Liver (tissue), 3 donors: ENCODE data around the gene TOR4A.

ENCODE experiments used
- ATF3 ChIP-seq: IDR thresholded peaks from 2 replicates; pipeline ENCODE4 v1.6.1; 2016; ENCODE audit warnings: antibody characterized with exemption
- EGR1 ChIP-seq, 2 donors: IDR thresholded peaks; 2 replicates each; pipeline ENCODE4 v1.6.1; 2016 to 2018; ENCODE audit warnings: antibody characterized with exemption in 2 of 2, low read depth in 2 of 2
- FOXA1 ChIP-seq: IDR thresholded peaks from 2 replicates; pipeline ENCODE4 v1.6.1; 2016; ENCODE audit warnings: antibody characterized with exemption
- GABPA ChIP-seq, 2 donors: IDR thresholded peaks in 1 of 2; conservative IDR thresholded peaks in 1 of 2; 2 replicates each; pipeline ENCODE4 v1.6.1; 2016; ENCODE audit warnings: antibody characterized with exemption in 2 of 2, mild to moderate bottlenecking in 1 of 2, moderate library complexity in 1 of 2
- REST ChIP-seq: IDR thresholded peaks from 2 replicates; pipeline ENCODE4 v1.6.1; 2016; ENCODE audit warnings: antibody characterized with exemption, mild to moderate bottlenecking
- RXRA ChIP-seq, 2 donors: IDR thresholded peaks; 2 replicates each; pipeline ENCODE4 v1.6.1; 2017 to 2018; ENCODE audit warnings: antibody characterized with exemption in 2 of 2, mild to moderate bottlenecking in 1 of 2
- SP1 ChIP-seq: IDR thresholded peaks from 2 replicates; pipeline ENCODE4 v1.6.1; 2018; ENCODE audit warnings: antibody characterized with exemption, mild to moderate bottlenecking
- TAF1 ChIP-seq: conservative IDR thresholded peaks from 2 replicates; pipeline ENCODE4 v1.6.1; 2016; ENCODE audit warnings: antibody characterized with exemption, mild to moderate bottlenecking
- YY1 ChIP-seq: IDR thresholded peaks from 2 replicates; pipeline ENCODE4 v1.6.1; 2016; ENCODE audit warnings: antibody characterized with exemption, mild to moderate bottlenecking
- ZBTB33 ChIP-seq: IDR thresholded peaks from 2 replicates; pipeline ENCODE4 v1.6.1; 2016; ENCODE audit warnings: antibody characterized with exemption
- TF ChIP-seq, protein P1 (sequence below): fragments of 150-350 bp; IDR thresholded peaks from 2 replicates; pipeline ENCODE4 v1.5.1; 2017; ENCODE audit warnings: improper control_type of control experiment, low read depth, low read length; ENCODE audit not compliant: missing input control
- donor health status: healthy.
- donor health status: healthy.

DNA sequence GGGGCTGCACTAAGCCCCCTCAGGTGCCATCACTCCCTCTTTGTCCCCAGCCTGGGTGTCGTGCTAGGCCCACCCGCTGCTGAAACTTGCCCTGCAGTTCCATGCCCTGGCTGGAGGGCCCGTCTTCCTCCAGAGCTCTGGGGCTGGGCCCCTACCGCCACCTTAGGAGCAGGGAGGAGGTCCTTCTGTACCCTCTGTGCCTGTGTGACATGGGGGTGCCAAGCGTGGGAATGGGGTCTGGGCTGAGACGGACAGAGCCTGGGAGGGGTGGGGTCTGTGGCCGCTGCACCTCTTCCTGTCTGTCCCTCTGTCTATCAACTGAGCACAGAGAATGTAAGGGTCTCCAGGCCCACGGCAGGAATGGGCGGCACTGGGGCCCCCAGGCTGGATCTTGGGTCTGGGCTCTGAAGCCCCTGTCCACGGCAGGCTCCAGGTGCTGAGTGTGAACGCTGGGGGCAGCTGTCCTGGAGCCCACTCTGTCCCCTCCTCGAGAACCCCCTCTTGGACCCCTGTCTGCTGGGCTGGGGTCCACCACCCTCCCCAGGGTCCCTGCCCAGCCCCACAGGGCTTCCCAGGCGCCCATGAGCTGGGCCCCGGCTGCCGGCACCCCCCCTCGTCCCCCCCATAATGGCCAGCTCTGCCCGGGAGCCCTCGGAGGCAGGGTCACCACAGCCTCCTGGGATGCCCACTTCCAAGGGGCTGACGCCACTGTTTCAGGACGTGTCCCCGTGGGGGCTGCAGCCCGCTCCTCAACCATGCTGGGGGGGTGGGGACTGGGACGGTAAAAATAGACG lies 40.4 kb downstream of the TOR4A start:
- TF ChIP-seq, protein P1, sequence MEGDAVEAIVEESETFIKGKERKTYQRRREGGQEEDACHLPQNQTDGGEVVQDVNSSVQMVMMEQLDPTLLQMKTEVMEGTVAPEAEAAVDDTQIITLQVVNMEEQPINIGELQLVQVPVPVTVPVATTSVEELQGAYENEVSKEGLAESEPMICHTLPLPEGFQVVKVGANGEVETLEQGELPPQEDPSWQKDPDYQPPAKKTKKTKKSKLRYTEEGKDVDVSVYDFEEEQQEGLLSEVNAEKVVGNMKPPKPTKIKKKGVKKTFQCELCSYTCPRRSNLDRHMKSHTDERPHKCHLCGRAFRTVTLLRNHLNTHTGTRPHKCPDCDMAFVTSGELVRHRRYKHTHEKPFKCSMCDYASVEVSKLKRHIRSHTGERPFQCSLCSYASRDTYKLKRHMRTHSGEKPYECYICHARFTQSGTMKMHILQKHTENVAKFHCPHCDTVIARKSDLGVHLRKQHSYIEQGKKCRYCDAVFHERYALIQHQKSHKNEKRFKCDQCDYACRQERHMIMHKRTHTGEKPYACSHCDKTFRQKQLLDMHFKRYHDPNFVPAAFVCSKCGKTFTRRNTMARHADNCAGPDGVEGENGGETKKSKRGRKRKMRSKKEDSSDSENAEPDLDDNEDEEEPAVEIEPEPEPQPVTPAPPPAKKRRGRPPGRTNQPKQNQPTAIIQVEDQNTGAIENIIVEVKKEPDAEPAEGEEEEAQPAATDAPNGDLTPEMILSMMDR: no peak
- TF ChIP-seq FOXA1: no peak
- TF ChIP-seq TAF1: no peak
- TF ChIP-seq SP1: no peak
- TF ChIP-seq ZBTB33: no peak
- TF ChIP-seq GABPA (IDR thresholded peaks at IDR 0.05 in 1 of 2, conservative IDR thresholded peaks at IDR 0.05 in 1 of 2): no peak
- no peak for TF ChIP-seq EGR1 (IDR thresholded peaks at IDR 0.05; ENCODE audit: low read depth in 2 of 2)
- no peak for TF ChIP-seq YY1
- TF ChIP-seq REST: no peak
- TF ChIP-seq RXRA (IDR thresholded peaks at IDR 0.05): no peak
- TF ChIP-seq ATF3: no peak
